ENCODE measurements around the gene COX6A2. TPM values are rescaled to one million over a fixed set of nuclear protein-coding genes. Genes with fewer than 3 reads are reported as not detected.

COX6A2 gene
- total RNA-seq, 4 donors from 2014 or later: 597 to 1,192 (median 930) TPM

DNA sequence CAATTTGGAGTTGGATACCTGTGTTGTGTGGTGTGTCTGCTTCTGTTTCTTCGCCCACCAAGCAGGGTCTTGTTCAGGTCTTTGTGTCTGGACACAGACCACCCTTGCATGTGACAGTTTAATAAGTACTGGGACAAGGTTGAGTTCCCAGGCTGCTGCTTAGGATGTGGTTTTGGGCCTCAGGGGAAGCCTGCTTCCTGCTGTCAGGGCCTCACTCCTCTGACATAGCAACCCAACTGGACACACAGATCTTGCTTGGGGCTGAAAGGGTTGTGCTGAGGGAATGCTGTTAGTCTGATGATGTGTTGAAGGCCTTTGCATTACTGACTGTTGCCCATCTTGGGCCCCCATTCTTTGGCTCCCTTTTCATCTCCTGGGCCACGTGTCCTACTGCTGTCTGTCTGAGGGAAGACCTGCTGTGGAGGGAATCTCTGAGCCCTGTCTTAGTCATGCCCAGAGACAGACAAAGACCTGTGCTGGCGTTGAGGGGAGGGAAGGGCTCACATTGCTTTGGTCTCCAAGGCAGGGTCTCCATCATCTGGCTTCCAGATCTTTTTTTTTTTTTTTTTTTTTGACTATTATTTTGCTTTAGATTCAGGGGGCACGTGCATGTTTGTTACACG is 39.1 kb upstream of the COX6A2 start:
- intact Hi-C loops (cut with DNase I; ENCODE audit: low total_unique reads) (no loop called here), in situ Hi-C loops (cut with MboI; ENCODE audit: low sequenced_read_pairs in 4 of 4) (no loop called here)
- Histone ChIP-seq H3K27ac (no peak overlapping the region), H3K4me3 (no peak overlapping the region), H3K9me3 (no peaks in the 10 kb centered on the region), H3K27me3 (peaks cover 0 to 3% (median 0%) of the 10 kb centered on the region in 3 donors), H3K4me1 (peaks cover 0 to 11% of the 10 kb centered on the region in 2 donors), H3K36me3 (peaks cover 0 to 49% of the 10 kb centered on the region in 2 donors)
- TF ChIP-seq, protein P1, sequence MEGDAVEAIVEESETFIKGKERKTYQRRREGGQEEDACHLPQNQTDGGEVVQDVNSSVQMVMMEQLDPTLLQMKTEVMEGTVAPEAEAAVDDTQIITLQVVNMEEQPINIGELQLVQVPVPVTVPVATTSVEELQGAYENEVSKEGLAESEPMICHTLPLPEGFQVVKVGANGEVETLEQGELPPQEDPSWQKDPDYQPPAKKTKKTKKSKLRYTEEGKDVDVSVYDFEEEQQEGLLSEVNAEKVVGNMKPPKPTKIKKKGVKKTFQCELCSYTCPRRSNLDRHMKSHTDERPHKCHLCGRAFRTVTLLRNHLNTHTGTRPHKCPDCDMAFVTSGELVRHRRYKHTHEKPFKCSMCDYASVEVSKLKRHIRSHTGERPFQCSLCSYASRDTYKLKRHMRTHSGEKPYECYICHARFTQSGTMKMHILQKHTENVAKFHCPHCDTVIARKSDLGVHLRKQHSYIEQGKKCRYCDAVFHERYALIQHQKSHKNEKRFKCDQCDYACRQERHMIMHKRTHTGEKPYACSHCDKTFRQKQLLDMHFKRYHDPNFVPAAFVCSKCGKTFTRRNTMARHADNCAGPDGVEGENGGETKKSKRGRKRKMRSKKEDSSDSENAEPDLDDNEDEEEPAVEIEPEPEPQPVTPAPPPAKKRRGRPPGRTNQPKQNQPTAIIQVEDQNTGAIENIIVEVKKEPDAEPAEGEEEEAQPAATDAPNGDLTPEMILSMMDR (IDR thresholded peaks at IDR 0.05 in 4 of 5, conservative IDR thresholded peaks at IDR 0.05 in 1 of 5): no peak
- no peak for TF ChIP-seq POLR2A (IDR thresholded peaks at IDR 0.05)
- ATAC-seq (no peak), DNase-seq (no peak)

- DNase-seq (no peak), ATAC-seq (no peak)
- H3K27ac ChIP-seq: no peak overlapping the region
- intact Hi-C loops (cut with DNase I; ENCODE audit: low total_unique reads) (no loop called here), in situ Hi-C loops (cut with MboI; ENCODE audit: low sequenced_read_pairs in 4 of 4) (no loop called here)
- TF ChIP-seq POLR2A (IDR thresholded peaks at IDR 0.05): no peak
- TF ChIP-seq, protein P1 (IDR thresholded peaks at IDR 0.05 in 4 of 5, conservative IDR thresholded peaks at IDR 0.05 in 1 of 5): no peak
- H3K9me3 ChIP-seq: no peaks in the 10 kb centered on the region
- no peaks in the 10 kb centered on the region for H3K27me3 ChIP-seq
- H3K4me3 ChIP-seq: no peak overlapping the region
- peaks cover 0 to 5% of the 10 kb centered on the region in 2 donors for H3K4me1 ChIP-seq
- peaks cover 0 to 57% of the 10 kb centered on the region in 2 donors for H3K36me3 ChIP-seq
Measured at GRCh38 chr16:31466381-31466841, 38.3 kb upstream of the COX6A2 start.

DNA sequence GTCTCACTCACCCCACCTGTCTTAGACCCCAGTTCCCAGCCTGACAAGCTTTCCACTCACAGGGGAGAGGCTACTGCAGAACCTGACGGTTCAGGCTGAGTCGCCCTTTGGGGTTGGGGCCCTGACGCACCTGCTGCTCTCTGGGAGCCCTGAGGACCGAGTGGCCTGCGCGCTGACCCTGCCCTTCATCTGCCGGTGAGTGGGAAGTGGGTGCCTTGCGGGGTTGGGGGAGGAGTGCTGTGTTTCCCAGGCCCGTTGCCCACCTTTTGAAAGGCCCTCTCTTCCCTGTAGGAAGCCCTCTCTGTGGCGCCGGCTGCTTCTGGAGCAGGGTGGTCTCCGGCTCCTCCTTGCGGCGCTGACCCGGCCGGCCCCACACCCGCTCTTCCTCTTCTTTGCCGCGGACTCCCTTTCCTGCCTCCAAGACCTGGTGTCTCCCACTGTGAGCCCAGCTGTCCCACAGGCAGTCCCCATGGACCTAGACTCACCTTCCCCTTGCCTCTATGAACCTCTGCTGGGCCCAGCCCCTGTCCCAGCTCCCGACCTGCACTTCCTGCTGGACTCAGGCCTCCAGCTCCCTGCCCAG is 37.7 kb upstream of the COX6A2 start:
- Histone ChIP-seq H3K9me3 (no peaks in the 10 kb centered on the region), H3K4me3 (no peak overlapping the region), H3K36me3 (peaks cover 0 to 57% of the 10 kb centered on the region in 2 donors), H3K4me1 (peaks cover 5 to 6% of the 10 kb centered on the region in 2 donors), H3K27ac (no peak overlapping the region), H3K27me3 (no peaks in the 10 kb centered on the region)
- DNase-seq (no peak), ATAC-seq (no peak)
- in situ Hi-C loops (cut with MboI; ENCODE audit: low sequenced_read_pairs in 4 of 4) (no loop called here), intact Hi-C loops (cut with DNase I; ENCODE audit: low total_unique reads) (no loop called here)
- TF ChIP-seq POLR2A (IDR thresholded peaks at IDR 0.05): no peak
- TF ChIP-seq, protein P1 (IDR thresholded peaks at IDR 0.05 in 4 of 5, conservative IDR thresholded peaks at IDR 0.05 in 1 of 5): no peak

- peaks cover 14 to 15% of the 10 kb centered on the region in 2 donors for H3K4me1 ChIP-seq
- no peaks in the 10 kb centered on the region for H3K9me3 ChIP-seq
- no peak for DNase-seq
- in situ Hi-C loops (cut with MboI; ENCODE audit: low sequenced_read_pairs in 4 of 4): no loop called here
- TF ChIP-seq POLR2A (IDR thresholded peaks at IDR 0.05): no peak
- TF ChIP-seq, protein P1 (IDR thresholded peaks at IDR 0.05 in 4 of 5, conservative IDR thresholded peaks at IDR 0.05 in 1 of 5): no peak
- H3K36me3 ChIP-seq: peaks cover 0 to 57% of the 10 kb centered on the region in 2 donors
- H3K27ac ChIP-seq: no peak overlapping the region
- H3K4me3 ChIP-seq: no peak overlapping the region
- H3K27me3 ChIP-seq: no peaks in the 10 kb centered on the region
- intact Hi-C loops (cut with DNase I; ENCODE audit: low total_unique reads): no loop called here
- no peak for ATAC-seq
Measured at GRCh38 chr16:31464781-31465260, 36.7 kb upstream of the COX6A2 start.
